Kidney (tissue), 14 donors: ENCODE results near the gene RAVER1. TPM values are rescaled to one million over a fixed set of nuclear protein-coding genes. Genes with fewer than 3 reads are reported as not detected.

Source experiments
- DNase-seq, 5 donors: peaks; one replicate each; pipeline ENCODE4 v3.0.0-alpha.2; 2013 to 2020
- FAIRE-seq: peaks from 2 replicates; lab custom pipeline; 2012; peaks lifted over from hg19 to GRCh38; lab: Jason Lieb, UNC
- H3K27ac ChIP-seq, 2 donors: one replicate each; pipeline ENCODE4 v1.7.0; 2013; ENCODE audit warnings: low read depth in 2 of 2, low read length in 2 of 2, inconsistent platforms in 1 of 2
- H3K27me3 ChIP-seq: one replicate; pipeline ENCODE4 v1.7.1; 2013; ENCODE audit warnings: low read length, inconsistent platforms; ENCODE audit not compliant: control insufficient read depth, insufficient read depth
- H3K36me3 ChIP-seq, 3 donors: one replicate each; pipeline versions ENCODE4 v1.7.0 to v1.7.1; 2013; ENCODE audit warnings: low read length in 3 of 3, control low read depth in 1 of 3, inconsistent platforms in 1 of 3; ENCODE audit not compliant: insufficient read depth in 3 of 3, control insufficient read depth in 2 of 3
- H3K4me1 ChIP-seq, 3 donors: one replicate each; pipeline versions ENCODE4 v1.7.0 to v1.7.1; 2013; ENCODE audit warnings: low read length in 3 of 3, inconsistent platforms in 1 of 3, low read depth in 1 of 3; ENCODE audit not compliant: control insufficient read depth in 2 of 3, insufficient read depth in 2 of 3
- H3K4me3 ChIP-seq, 3 donors: one replicate each; pipeline versions ENCODE4 v1.7.0 to v1.8.1; 2013; ENCODE audit warnings: low read length in 3 of 3, control low read depth in 1 of 3, inconsistent platforms in 1 of 3
- H3K9ac ChIP-seq, 3 donors: one replicate each; pipeline versions ENCODE4 v1.7.0 to v1.7.1; 2013; ENCODE audit warnings: low read length in 3 of 3, control low read depth in 1 of 3, inconsistent platforms in 1 of 3
- H3K9me3 ChIP-seq, 3 donors: one replicate each; pipeline versions ENCODE4 v1.7.0 to v1.7.1; 2013; ENCODE audit warnings: low read length in 3 of 3, control low read depth in 1 of 3, inconsistent platforms in 1 of 3; ENCODE audit not compliant: control insufficient read depth in 2 of 3, insufficient read depth in 1 of 3
- CTCF ChIP-seq: IDR thresholded peaks from 3 replicates; pipeline ENCODE4 v1.5.1; 2012; ENCODE audit warnings: mild to moderate bottlenecking, moderate library complexity, borderline replicate concordance; ENCODE audit not compliant: insufficient read depth; ENCODE audit errors: extremely low read depth
- intact Hi-C: fragments of 100-400 bp; cut with DNase I; formaldehyde crosslinking; loops from one replicate; pipeline ENCODE4 v1.11.1; 2022
- polyA plus RNA-seq: library from polyadenylated mRNA; stranded (reverse); fragments of 350-450 nt; fragmentation: Illumina TruSeq; extraction: RNeasy Lipid Tissue Mini Kit (QIAGEN cat#74804); gene quantifications from one replicate; pipeline ENCODE4 v1.2.3, GENCODE V29; 2014; ENCODE audit warnings: low read depth, low replicate concordance; ENCODE audit not compliant: insufficient read depth
- total RNA-seq: library from RNA; stranded (reverse); fragmentation: NEBNext Ultra II Directional; extraction: Animal tissue kit (Norgen Biotek cat#: 25700); gene quantifications from one replicate; pipeline ENCODE4 v1.2.1, GENCODE V29; 2021
- donor health status: control.
- donor health status: control.
- donor health status: control.
- donor health status: control.
- donor health status: control.
- donor health status: DM: yes; HTN: yes; CAD: no.
- donor health status: Normal renal cell carcinoma (clear cell type).

RAVER1 gene
- total and polyA plus RNA-seq, 2 donors from 2014 or later = 9.1 to 38.4 TPM

- H3K4me3 ChIP-seq = peak overlapping the region; percentile 3 to 39 (median 3)
- intact Hi-C loops = no loop called here
- H3K27me3 ChIP-seq = peaks cover 53% of the 10 kb centered on the region
- no peak overlapping the region for H3K9ac ChIP-seq
- no peak overlapping the region for H3K27ac ChIP-seq
- H3K9me3 ChIP-seq = no peaks in the 10 kb centered on the region
- FAIRE-seq = no peak
- TF ChIP-seq CTCF = no peak
- peaks cover 0 to 41% (median 3%) of the 10 kb centered on the region in 3 donors for H3K4me1 ChIP-seq
- no peaks in the 10 kb centered on the region for H3K36me3 ChIP-seq
- peak in 2 of 5 donors; percentile 20 to 50 for DNase-seq
Observed at GRCh38 chr19:10292789-10293636, 40.3 kb downstream of the RAVER1 start.

GRCh38 chr19:10292206-10292788, 41.0 kb downstream of the RAVER1 start:
- no peak for TF ChIP-seq CTCF
- peaks cover 60% of the 10 kb centered on the region for H3K27me3 ChIP-seq
- H3K36me3 ChIP-seq = no peaks in the 10 kb centered on the region
- intact Hi-C loops = no loop called here
- FAIRE-seq (no peak), DNase-seq (peak; percentile 76 to 97 (median 82))
- H3K27ac ChIP-seq = no peak overlapping the region
- H3K4me3 ChIP-seq = peak overlapping the region; percentile 20 to 47 (median 39)
- no peak overlapping the region for H3K9ac ChIP-seq
- no peaks in the 10 kb centered on the region for H3K9me3 ChIP-seq
- H3K4me1 ChIP-seq = peaks cover 0 to 41% (median 3%) of the 10 kb centered on the region in 3 donors

- H3K36me3 ChIP-seq = no peaks in the 10 kb centered on the region
- H3K27me3 ChIP-seq = peaks cover 57% of the 10 kb centered on the region
- intact Hi-C loops = no loop called here
- H3K4me1 ChIP-seq = peaks cover 0 to 41% (median 3%) of the 10 kb centered on the region in 3 donors
- no peak overlapping the region for H3K27ac ChIP-seq
- TF ChIP-seq CTCF = no peak
- FAIRE-seq (no peak), DNase-seq (peak in 1 of 5 donors; percentile 76)
- H3K4me3 ChIP-seq = peak overlapping the region; percentile 20 to 47 (median 39)
- H3K9me3 ChIP-seq = no peaks in the 10 kb centered on the region
- H3K9ac ChIP-seq = no peak overlapping the region
Observed at GRCh38 chr19:10291554-10292205, 41.6 kb downstream of the RAVER1 start.
